ENCODE results near the gene FAAP20.

The FAAP20 gene

GRCh38 chr1:2145946-2146835 is 48.4 kb downstream of the FAAP20 start:
- Mint-ChIP-seq H3K27ac (no peak overlapping the region), H3K4me3 (no peak overlapping the region)

GRCh38 chr1:2144501-2145090 is 50.0 kb downstream of the FAAP20 start:
- no peaks in the 10 kb centered on the region for H3K27me3 Mint-ChIP-seq (ENCODE audit: low read depth)
- no peaks in the 10 kb centered on the region for H3K9me3 Mint-ChIP-seq
- H3K36me3 Mint-ChIP-seq (ENCODE audit: low read depth): no peaks in the 10 kb centered on the region
- H3K4me1 Mint-ChIP-seq (ENCODE audit: low read depth): peaks cover 6% of the 10 kb centered on the region
- H3K4me3 Mint-ChIP-seq: no peak overlapping the region
- no peak overlapping the region for H3K27ac Mint-ChIP-seq

More at GRCh38 chr1:2145946-2146835, 48.4 kb downstream of the FAAP20 start:
- Mint-ChIP-seq H3K9me3 (no peaks in the 10 kb centered on the region), H3K36me3 (ENCODE audit: low read depth) (no peaks in the 10 kb centered on the region), H3K27me3 (ENCODE audit: low read depth) (no peaks in the 10 kb centered on the region), H3K4me1 (ENCODE audit: low read depth) (no peaks in the 10 kb centered on the region)

GRCh38 chr1:2143814-2144500 is 50.6 kb downstream of the FAAP20 start:
- Mint-ChIP-seq H3K4me1 (ENCODE audit: low read depth) (peaks cover 6% of the 10 kb centered on the region), H3K36me3 (ENCODE audit: low read depth) (no peaks in the 10 kb centered on the region), H3K9me3 (no peaks in the 10 kb centered on the region), H3K27me3 (ENCODE audit: low read depth) (no peaks in the 10 kb centered on the region), H3K27ac (no peak overlapping the region), H3K4me3 (no peak overlapping the region)

GRCh38 chr1:2141025-2141424 is 53.5 kb downstream of the FAAP20 start:
- peaks cover 6% of the 10 kb centered on the region for H3K4me1 Mint-ChIP-seq (ENCODE audit: low read depth)
- H3K36me3 Mint-ChIP-seq (ENCODE audit: low read depth): no peaks in the 10 kb centered on the region
- H3K4me3 Mint-ChIP-seq: no peak overlapping the region
- H3K9me3 Mint-ChIP-seq: no peaks in the 10 kb centered on the region
- no peaks in the 10 kb centered on the region for H3K27me3 Mint-ChIP-seq (ENCODE audit: low read depth)
- no peak overlapping the region for H3K27ac Mint-ChIP-seq
